GM12801 (cell line): ENCODE data around the gene RPN1.

Experiments
- CTCF ChIP-seq: IDR thresholded peaks from one replicate; pipeline ENCODE4 v1.5.1; 2011; ENCODE audit warnings: control low read depth; ENCODE audit not compliant: insufficient read length; ENCODE audit errors: extremely low read depth

RPN1 gene

GRCh38 chr3:128598884-128599664, 51.5 kb downstream of the RPN1 start:
- TF ChIP-seq CTCF: no peak

DNA sequence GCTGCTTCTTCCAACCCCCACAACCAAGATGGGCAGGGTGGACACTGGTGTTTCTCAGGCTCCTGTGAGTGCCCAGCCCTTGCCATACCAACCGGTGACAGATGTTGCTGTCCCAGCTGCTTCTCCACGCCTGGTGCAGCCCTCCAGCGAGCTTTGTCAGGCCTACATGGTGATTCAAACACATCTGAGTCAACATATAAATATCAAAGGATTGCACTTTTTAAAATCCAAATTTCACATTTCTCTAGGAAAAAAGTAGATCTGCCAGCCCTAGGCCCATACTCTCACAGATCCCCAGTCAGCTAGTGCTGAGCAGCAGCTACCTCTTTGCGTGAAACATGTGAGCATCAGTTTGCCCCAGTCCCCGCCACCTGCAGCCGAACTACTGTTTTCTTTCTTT, 52.7 kb downstream of the RPN1 start:
- no peak for TF ChIP-seq CTCF

DNA sequence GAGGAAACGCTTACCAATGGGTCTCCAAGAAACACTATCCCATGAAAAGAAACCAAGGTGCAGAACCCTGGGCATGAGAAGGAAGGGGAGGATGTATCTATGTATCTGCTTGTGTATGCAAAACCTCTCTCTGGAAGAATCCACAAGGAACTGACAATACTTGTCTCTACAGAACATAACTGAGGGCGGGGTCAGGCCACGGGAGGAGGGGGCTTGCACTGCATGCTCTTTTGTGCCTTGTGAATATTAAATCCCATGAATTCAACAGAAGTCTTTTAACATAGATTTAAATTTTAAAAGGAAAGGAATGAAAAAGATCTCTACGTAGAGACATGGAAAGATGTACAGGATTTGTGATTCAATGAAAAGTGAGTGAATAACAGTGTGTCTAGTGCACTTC, 57.8 kb downstream of the RPN1 start:
- TF ChIP-seq CTCF: no peak

DNA sequence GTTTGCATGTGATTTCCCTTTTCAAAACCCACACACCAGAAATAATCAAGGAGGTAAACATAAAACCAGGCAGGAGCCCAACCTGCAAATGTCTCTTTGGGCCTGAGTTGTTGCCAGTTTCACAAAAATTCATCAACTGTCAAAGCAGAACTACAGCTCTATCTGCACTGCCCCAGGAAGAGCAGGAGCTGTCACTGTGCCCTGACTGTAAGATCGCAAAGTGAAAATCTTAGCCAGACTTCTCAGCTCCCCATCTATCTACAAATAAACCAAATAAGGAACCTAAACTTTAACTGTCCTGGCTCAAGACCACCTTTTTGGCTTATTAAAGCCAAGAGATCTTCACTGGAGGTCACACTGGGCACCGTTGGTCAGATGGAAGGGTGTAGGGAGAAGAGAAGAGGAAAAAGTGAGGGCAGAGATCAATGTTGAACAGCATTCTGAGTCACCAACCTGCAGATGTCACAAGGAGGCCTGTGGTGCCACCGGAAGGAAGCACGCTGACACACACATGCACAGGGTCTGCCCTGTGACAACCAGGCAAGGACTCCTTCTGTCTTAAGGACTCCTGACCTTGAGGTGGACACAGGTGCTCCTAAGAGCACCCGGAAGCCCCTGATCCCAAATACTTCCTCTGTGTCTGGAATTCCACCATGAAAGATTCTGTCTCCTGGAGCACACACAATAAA, 58.7 kb downstream of the RPN1 start:
- no peak for TF ChIP-seq CTCF

DNA sequence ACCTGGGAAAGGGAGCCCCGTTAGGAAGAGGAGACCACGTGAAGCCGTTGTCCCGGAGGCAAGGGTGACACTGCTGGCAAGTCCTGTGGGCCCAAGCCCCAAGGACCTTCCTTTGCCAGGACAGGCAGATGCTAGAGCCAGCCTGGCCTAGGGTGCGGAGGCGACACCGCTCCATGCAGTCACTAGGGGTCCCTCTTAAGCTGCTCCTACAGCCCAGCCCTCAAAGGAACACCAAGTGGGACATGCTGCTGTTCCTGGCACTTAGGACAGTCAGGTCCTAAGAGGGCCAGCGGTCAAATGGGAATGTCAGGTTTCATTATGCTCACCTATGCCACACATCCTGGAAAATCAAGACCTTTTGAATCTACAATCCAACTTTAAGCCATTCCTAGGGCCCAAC, 59.7 kb downstream of the RPN1 start:
- TF ChIP-seq CTCF: no peak

- no peak for TF ChIP-seq CTCF
These were observed 62.5 kb downstream of the RPN1 start for GRCh38 chr3:128588147-128588546.

DNA sequence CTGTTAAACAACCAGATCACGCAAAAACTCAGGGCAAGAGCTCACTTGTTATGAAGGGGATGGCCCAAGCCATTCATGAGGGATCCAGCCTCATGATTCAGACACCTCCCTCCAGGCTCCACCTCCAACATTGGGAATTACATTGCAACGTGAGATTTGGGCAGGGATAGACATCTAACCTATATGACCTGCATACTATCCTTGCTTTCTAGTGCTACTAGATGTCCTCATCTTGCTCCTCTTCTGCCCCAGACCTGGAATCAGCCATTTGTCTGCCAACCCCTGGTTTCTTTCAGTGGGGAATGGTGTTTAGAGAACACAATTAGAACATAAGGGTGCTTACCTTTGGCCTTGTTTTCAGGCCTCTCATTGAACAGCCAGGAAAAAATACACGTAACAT, 63.2 kb downstream of the RPN1 start:
- no peak for TF ChIP-seq CTCF
